Ovary (tissue), 3 donors: ENCODE measurements around the gene ANGPT4.

Experiments
- EP300 ChIP-seq: sonication (generic); formaldehyde crosslinking; IDR thresholded peaks from one replicate; pipeline ENCODE4 v1.6.1; 2017; ENCODE audit warnings: antibody characterized with exemption
- POLR2A ChIP-seq: fragments of 450-650 bp; IDR thresholded peaks from one replicate; pipeline ENCODE4 v1.6.1; 2017; ENCODE audit warnings: antibody characterized with exemption, mild to moderate bottlenecking, moderate library complexity
- TF ChIP-seq, protein P1 (sequence below), 3 donors: fragments of 450-650 bp in 2 of 3; fragments of 200-600 bp in 1 of 3; IDR thresholded peaks; one replicate each; pipeline versions ENCODE4 v1.5.1 to v1.8.0; 2016 to 2022; ENCODE audit warnings: antibody characterized with exemption in 3 of 3, mild to moderate bottlenecking in 1 of 3
- donor health status: DM: no; HTN: no; CAD: no.

DNA sequence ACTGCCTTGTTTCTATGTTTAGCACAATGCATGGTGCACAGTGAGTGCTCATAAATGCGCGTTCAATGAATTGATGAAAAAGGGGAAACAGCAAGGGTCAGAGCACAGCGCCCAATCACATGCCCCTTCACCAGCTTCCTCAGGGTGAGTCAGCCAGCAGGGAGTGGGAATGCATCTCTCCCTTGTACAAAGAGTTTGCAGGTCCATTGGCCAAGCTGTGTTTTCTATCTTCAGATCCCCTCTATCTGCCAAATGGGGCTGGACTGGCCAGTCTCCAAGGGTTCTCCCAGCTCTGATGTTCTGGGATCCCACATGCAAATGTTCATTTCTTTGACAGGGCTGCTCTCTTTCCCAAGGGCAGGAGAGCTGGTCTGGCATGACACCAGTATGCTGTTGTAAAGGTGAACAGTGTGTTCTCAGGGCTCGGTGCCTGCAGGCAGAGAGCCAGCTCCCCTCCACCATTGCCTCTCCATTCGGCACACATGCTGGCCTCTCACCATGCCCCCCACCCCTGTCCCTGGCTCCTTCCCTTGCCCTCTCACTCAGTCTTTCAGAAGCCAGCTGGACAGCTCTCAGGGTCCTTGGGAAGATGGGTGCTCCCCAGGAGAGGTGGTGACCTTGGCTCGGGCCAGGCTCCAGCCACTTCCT is 25.0 kb downstream of the ANGPT4 start:
- TF ChIP-seq, protein P1, sequence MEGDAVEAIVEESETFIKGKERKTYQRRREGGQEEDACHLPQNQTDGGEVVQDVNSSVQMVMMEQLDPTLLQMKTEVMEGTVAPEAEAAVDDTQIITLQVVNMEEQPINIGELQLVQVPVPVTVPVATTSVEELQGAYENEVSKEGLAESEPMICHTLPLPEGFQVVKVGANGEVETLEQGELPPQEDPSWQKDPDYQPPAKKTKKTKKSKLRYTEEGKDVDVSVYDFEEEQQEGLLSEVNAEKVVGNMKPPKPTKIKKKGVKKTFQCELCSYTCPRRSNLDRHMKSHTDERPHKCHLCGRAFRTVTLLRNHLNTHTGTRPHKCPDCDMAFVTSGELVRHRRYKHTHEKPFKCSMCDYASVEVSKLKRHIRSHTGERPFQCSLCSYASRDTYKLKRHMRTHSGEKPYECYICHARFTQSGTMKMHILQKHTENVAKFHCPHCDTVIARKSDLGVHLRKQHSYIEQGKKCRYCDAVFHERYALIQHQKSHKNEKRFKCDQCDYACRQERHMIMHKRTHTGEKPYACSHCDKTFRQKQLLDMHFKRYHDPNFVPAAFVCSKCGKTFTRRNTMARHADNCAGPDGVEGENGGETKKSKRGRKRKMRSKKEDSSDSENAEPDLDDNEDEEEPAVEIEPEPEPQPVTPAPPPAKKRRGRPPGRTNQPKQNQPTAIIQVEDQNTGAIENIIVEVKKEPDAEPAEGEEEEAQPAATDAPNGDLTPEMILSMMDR (IDR thresholded peaks at IDR 0.05) = no peak
- TF ChIP-seq EP300 = no peak
- no peak for TF ChIP-seq POLR2A
